Cardiac muscle cell (in vitro differentiated cells and primary cell): ENCODE data around the gene GNG13. TPM values are rescaled to one million over a fixed set of nuclear protein-coding genes. Genes with fewer than 3 reads are reported as not detected.

ENCODE experiments used
- DNase-seq, 2 donors: peaks; one replicate each; pipeline versions ENCODE4 v3.0.0 to v3.0.0-alpha.2; 2010 to 2017; ENCODE audit warnings: low read depth in 1 of 2, low spot score in 1 of 2
- H3K27ac ChIP-seq: fragments of 200-600 bp; sonication (generic); 2 replicates; pipeline ENCODE4 v1.5.1; 2016
- H3K27me3 ChIP-seq: fragments of 200-600 bp; sonication (generic); 2 replicates; pipeline ENCODE4 v1.6.0; 2016; ENCODE audit warnings: control low read depth
- H3K36me3 ChIP-seq: fragments of 200-600 bp; sonication (generic); 2 replicates; pipeline ENCODE4 v1.5.1; 2016; ENCODE audit warnings: control low read depth
- H3K4me1 ChIP-seq: fragments of 200-600 bp; sonication (generic); 2 replicates; pipeline ENCODE4 v1.8.1; 2017; ENCODE audit warnings: low read depth, mild to moderate bottlenecking, mixed run types
- H3K4me3 ChIP-seq: fragments of 200-600 bp; sonication (generic); 2 replicates; pipeline ENCODE4 v1.5.1; 2016; ENCODE audit warnings: mild to moderate bottlenecking
- H3K9me3 ChIP-seq: fragments of 200-600 bp; sonication (generic); 2 replicates; pipeline ENCODE4 v1.5.1; 2017; ENCODE audit warnings: low read depth, mild to moderate bottlenecking, control low read depth
- CTCF ChIP-seq: IDR thresholded peaks from 2 replicates; pipeline ENCODE4 v1.5.1; 2012; ENCODE audit warnings: low read depth, mild to moderate bottlenecking, low read length
- polyA plus RNA-seq: library from polyadenylated mRNA; unstranded; fragments of >200 nt; fragmentation: Nextera tagmentation; extraction: Ambion mirVana; gene quantifications from 2 replicates; pipeline ENCODE4 v1.2.1, GENCODE V29; 2016
- total RNA-seq: library from RNA; depleted of rRNA; stranded (reverse); fragments of >200 nt; gene quantifications from 2 replicates; pipeline ENCODE4 v1.2.3, GENCODE V29; 2016

GNG13 gene
- total and polyA plus RNA-seq, 2 experiments from 2014 or later: 0.79 TPM; not detected in 1

- H3K36me3 ChIP-seq: no peaks in the 10 kb centered on the region
- no peaks in the 10 kb centered on the region for H3K4me1 ChIP-seq
- H3K27me3 ChIP-seq: no peaks in the 10 kb centered on the region
- TF ChIP-seq CTCF: no peak
- no peak overlapping the region for H3K4me3 ChIP-seq
- H3K27ac ChIP-seq: no peak overlapping the region
- no peak for DNase-seq
- no peaks in the 10 kb centered on the region for H3K9me3 ChIP-seq
Measured at GRCh38 chr16:828891-829290, 28.4 kb upstream of the GNG13 start.

GRCh38 chr16:827513-827912 lies 27.0 kb upstream of the GNG13 start:
- no peak overlapping the region for H3K27ac ChIP-seq
- H3K27me3 ChIP-seq: no peaks in the 10 kb centered on the region
- H3K4me1 ChIP-seq: no peaks in the 10 kb centered on the region
- H3K36me3 ChIP-seq: no peaks in the 10 kb centered on the region
- no peak overlapping the region for H3K4me3 ChIP-seq
- no peaks in the 10 kb centered on the region for H3K9me3 ChIP-seq
- no peak for TF ChIP-seq CTCF
- no peak for DNase-seq

- H3K36me3 ChIP-seq: no peaks in the 10 kb centered on the region
- DNase-seq: no peak
- no peaks in the 10 kb centered on the region for H3K9me3 ChIP-seq
- no peak for TF ChIP-seq CTCF
- no peak overlapping the region for H3K4me3 ChIP-seq
- H3K4me1 ChIP-seq: no peaks in the 10 kb centered on the region
- no peaks in the 10 kb centered on the region for H3K27me3 ChIP-seq
- no peak overlapping the region for H3K27ac ChIP-seq
Measured at GRCh38 chr16:825341-826061, 25.0 kb upstream of the GNG13 start.

GRCh38 chr16:824601-825000 lies 24.1 kb upstream of the GNG13 start:
- no peaks in the 10 kb centered on the region for H3K4me1 ChIP-seq
- TF ChIP-seq CTCF: no peak

GRCh38 chr16:824194-824593 lies 23.7 kb upstream of the GNG13 start:
- Histone ChIP-seq H3K27ac (no peak overlapping the region), H3K4me3 (no peak overlapping the region), H3K36me3 (no peaks in the 10 kb centered on the region), H3K27me3 (no peaks in the 10 kb centered on the region), H3K4me1 (no peaks in the 10 kb centered on the region), H3K9me3 (no peaks in the 10 kb centered on the region)
- no peak for TF ChIP-seq CTCF
- no peak for DNase-seq

More at GRCh38 chr16:824601-825000, 24.1 kb upstream of the GNG13 start:
- Histone ChIP-seq H3K27me3 (no peaks in the 10 kb centered on the region), H3K27ac (no peak overlapping the region), H3K36me3 (no peaks in the 10 kb centered on the region), H3K9me3 (no peaks in the 10 kb centered on the region), H3K4me3 (no peak overlapping the region)
- DNase-seq: no peak
